ENCODE results near the gene RPUSD1. TPM values are rescaled to one million over a fixed set of nuclear protein-coding genes. Genes with fewer than 3 reads are reported as not detected.
A peak's percentile ranks its signal among the peaks of the same experiment; 100 is the strongest.
"Not testable (repeated sequence)": the region's sequence is repeated elsewhere in the genome, so short reads cannot be mapped to it uniquely, and the experiment has no call there.

The RPUSD1 gene
- total RNA-seq, 1 experiment from 2014 or later = 69.3 TPM

DNA sequence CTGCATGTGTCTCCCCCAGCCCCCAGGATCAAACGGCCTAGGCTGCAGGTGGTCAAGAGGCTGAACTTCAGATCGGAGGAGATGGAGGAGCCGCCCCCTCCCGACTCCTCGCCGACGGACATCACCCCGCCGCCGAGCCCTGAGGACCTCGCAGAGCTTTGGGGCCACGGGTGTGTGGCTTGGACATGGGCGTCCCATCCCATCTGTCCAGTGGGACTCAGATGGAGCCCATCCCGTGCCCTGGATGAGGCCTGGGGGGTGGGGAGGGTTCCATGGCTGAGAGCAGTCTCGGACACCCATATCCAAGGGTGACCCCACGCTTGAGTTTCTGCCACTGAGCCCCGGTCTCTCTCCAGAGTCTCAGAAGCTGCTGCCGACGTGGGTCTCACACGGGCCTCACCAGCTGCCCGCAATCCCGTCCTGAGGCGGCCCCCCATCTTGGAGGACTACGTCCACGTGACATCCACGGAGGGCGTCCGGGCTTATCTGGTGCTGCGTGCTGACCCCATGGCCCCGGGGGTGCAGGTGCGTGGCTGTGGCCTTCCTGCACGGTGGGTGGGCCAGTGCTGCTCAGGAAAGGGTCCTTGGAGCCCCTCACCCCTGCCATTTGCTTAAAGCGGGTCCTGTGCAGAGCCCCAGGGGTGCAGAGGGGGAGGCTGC, 1.1 kb upstream of the RPUSD1 start:
- DNase-seq (ENCODE audit: low spot score) = no peak
- in situ Hi-C loops (cut with HindIII; ENCODE audit: low sequenced_read_pairs) = no loop called here

DNA sequence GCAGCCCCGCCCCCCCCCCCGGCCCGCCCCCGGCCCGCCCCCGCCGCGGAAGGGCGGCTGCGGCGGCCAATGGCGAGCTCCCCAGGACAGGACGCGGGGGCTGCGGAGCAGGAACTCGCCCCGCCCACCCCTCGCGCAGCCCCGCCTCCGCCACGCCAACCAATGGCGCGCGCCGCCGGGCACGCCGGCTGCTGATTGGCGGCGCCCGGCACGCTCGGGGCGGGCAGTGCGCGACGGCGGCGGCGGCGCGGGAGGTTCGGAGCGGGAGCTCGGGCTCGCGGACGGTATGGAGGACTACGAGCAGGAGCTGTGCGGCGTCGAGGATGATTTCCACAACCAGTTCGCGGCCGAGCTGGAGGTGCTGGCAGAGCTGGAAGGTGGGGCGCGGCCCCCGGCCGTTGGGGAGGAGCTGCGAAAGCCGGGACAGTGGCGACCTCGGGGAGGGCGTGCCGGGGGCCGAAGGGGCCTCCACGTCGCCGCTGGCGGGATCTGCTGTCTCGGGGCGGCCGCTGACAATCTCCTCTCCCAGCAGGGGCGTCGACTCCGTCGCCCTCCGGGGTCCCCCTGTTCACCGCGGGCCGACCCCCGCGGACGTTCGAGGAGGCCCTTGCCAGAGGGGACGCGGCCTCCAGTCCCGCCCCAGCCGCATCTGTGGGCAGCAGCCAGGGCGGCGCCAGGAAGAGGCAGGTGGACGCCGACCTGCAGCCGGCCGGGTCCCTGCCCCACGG, 382 bp upstream of the RPUSD1 start, which contains the start of gene CHTF18:
CHTF18 (plus strand) TSS at position 222 of the 728 bp plus-strand sequence; CDS start at position 287, 65 bp downstream.
- DNase-seq (ENCODE audit: low spot score) = peak; percentile 89
- in situ Hi-C loops (cut with HindIII; ENCODE audit: low sequenced_read_pairs) = no loop called here

DNA sequence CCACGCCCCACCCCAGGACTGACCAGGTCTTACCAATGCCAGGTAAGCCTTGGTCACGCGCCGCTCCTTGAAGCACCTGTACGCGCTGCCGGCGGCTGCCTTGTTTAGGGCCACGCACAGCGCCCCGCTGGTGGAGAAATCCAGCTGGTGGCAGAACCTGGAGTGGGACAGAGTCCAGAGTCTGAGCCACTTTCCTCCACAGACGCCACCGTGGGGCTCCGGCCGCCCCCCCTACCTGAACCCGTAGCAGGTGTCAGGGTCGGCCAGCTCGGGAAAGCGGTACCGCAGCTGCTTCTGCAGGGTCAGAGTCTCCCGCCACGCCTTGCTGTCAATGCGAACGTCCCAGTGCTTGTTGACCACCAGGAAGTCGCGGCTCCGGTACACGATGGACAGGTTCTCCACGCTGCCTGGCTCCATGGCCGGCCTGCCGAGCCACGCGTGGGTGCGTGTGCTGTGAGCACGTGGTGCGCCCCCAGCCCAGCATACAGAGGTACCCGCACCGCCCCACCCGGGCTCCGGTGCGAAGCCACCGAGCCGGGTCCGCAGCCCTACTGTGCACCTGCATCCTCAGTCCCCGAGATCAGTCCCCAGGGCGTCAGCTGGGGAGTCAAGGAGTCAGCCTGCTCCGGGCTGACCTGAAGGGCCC, 737 bp downstream of the RPUSD1 start:
- no peak for DNase-seq (ENCODE audit: low spot score)
- in situ Hi-C loops (cut with HindIII; ENCODE audit: low sequenced_read_pairs) = no loop called here

DNA sequence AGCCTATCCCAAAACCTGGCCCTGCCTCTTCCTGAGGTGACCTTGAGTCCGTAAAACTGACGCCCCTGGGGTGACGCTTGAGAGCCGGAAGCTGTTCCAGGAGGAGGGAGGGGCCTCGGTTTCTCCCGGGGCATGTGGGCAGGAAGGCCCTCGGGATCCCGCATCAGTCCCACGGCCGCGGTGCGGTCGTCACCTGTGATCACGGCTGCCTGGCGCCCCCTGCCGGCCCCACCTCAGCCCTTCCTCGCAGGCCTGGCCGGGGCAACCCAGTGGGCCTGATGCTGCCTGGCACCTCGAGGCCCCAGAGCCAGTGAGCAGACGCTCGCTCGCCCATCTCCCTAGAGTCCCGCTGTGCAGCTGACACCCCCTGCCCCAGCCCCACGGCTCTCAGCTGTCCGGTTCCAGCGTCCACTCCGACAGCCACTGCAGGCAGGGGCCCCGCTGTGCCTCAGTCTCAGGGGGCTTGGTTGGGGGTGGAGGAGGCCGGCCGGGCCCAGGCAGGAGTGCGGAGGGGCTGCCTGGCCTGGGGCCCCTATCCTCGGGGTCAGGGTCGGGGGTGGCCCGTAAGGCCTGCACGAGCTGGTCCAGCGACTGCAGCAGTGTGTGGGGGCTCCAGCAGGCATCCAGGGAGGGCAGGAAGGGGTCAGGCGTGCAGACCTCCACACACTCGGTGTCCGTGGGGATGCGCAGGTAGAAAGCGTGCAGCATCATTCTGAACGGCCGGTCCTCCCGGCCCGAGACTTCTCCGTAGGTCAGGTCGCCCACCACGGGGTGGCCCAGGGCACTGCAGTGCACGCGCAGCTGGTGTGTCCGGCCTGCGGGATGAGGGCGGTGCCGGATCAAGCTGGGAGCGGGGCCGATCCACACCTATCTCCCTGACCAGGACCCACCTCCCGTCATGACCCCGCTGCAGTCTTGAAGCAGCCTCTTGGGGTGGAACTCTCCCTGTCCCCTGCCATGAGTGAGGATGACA, 2.3 kb downstream of the RPUSD1 start:
- in situ Hi-C loops (cut with HindIII; ENCODE audit: low sequenced_read_pairs) = no loop called here
- peak; percentile 44 for DNase-seq (ENCODE audit: low spot score)

DNA sequence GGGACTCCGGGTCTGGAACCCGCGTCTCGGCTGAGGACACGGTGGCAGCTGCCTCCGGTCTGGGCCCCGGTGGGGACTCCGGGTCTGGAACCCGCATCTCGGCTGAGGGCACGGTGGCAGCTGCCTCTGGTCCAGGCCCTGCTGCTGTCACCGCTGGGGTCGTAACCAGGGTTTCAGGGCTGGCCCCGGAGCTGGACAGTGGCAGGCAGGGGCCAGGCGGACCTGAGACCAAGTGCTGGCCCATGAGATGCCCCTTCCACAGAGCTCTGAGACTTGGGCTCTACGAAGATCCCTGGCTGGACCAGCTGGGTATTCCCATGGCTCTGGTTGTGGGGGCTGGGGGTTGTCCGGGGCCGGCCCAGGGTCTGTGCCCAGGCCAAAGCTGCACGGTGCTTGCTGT, 3.8 kb downstream of the RPUSD1 start:
- DNase-seq (ENCODE audit: low spot score) = no peak
- in situ Hi-C loops (cut with HindIII; ENCODE audit: low sequenced_read_pairs) = no loop called here

DNA sequence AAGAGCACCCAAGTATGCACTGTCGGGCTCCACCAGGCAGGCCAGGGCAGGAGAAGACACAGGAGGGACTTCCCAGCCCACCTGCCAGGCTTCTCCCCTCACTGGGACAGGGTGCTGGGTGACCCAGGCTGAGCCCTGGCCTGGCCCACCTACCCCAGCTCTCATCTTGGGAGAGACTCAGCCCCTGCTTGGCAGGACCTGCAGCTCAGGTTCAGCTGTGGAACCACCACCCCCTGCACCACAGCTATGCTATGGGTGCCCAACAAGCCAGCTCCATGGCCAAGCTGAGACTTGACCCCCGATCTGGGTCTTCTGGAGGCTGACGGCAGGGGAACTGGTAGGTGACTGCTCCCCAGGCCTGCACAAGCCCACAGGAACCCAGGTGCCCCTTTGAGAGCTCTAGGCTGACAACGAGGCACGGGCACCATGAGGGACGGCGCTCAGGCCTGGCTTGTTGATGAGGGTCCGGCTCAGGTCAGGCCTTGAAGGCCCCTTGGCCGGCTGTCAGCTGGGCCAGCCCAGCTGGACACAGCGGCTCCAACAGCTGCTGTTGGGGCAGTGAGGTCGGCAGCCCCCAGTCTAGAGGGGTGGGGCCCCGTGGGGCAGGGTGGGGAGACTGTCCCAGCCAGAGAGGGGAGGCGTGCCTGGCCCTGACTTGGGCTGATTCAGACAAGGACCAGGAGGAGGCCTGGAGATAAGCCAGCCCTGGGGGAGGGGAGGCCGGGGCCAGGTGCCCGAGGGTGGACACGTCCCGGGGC, 4.6 kb downstream of the RPUSD1 start:
- in situ Hi-C loops (cut with HindIII; ENCODE audit: low sequenced_read_pairs) = no loop called here
- no peak for DNase-seq (ENCODE audit: low spot score)

DNA sequence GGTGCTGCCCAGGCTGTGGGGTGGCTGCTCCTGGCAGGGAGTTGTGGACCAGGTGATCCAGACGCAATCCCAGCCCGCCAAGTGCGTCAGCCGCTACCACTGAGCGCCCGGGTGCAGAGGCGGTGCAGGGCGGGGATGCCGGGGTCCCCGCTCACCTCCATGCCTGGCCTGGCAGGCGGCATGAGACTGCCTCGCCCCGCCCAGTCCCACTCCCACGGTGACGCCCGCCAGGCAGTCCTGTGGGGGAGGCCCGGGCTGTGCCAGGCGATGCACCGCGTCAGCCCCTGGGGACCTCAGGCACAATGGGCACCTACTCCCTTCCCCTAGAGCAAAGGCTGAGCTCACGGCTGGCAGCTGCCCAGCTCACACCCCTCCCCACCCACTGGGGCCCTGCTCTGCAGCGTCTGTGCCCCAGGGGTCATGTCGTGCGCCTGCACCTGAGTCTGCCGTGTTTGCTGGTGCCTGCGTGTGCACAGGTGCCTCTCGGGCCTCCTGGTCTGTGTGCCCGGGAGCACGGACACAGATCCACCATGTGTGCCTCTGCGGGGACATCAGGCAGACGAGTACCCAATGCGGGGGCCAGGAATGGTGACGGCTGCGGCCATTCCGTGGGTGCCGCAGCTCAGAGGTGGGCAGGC, 5.3 kb downstream of the RPUSD1 start:
- in situ Hi-C loops (cut with HindIII; ENCODE audit: low sequenced_read_pairs) = no loop called here
- DNase-seq (ENCODE audit: low spot score) = no peak

DNA sequence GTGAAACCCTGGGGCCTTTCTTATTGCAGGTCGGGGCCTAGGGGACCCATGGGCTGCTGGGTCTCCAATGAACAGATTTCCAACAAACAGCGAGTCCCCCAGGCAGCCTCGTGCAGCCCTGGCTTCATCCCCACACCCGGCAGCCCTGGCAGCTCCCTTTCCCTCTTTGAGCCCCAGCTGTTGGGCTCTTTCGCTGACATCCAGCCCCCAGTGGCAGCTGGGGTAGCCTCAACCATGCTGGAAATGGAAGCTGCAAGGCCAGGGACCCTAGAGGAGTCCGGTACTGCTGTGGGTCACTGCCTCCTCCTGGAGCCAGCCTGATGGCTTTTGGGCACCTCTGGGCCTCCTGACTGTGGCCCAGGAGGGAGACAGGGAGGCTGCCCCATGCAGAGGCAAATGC, 5.9 kb downstream of the RPUSD1 start:
- no peak for DNase-seq (ENCODE audit: low spot score)
- in situ Hi-C loops (cut with HindIII; ENCODE audit: low sequenced_read_pairs) = no loop called here

DNA sequence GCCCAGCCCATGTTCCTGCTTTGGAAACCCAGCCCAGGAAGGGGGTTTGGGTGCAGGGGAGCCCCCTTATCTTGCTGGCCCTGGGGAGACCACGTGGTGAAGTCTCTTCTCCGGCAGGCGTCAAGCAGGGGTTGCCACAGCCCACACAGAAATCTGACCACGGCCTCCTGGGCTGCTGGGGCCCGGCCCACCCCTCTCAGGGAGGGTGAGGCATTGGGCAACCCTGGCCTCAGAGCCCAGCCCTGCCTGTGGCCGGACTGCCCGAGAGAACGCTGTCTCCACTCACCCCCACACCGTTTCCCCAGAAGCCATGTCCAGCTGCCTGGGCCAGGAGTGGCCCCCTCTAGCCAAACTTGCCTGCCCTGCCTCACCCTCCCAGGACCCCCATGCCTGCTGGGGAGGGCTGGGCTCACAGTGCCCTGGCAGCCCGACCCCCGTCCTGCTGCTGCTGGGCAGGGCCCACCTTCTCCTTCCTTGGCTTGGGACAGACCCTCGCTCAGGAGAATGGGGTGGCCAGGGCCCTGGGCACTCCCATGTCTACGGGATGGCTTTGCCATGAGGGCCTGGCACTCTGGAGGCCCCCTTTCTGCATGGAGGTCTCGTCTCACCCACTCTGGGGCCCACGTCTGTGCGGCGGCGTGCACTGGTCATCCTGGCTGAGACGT, 6.7 kb downstream of the RPUSD1 start:
- in situ Hi-C loops (cut with HindIII; ENCODE audit: low sequenced_read_pairs) = no loop called here
- DNase-seq (ENCODE audit: low spot score) = no peak

DNA sequence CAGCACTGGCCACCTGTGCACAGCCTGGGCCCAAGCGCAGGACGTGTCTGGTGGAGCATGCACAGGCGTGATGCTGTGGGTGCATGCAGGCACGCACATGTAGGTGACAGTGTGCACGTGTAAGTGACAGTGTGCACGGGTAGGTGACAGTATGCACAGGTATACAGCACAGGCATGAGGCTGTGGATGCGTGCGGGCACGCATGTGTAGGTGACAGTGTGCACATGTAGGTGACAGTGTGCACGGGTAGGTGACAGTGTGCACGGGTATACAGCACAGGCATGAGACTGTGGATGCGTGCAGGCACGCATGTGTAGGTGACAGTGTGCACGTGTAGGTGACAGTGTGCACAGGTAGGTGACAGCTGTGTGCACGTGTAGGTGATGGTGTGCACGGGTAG, 7.9 kb downstream of the RPUSD1 start:
- in situ Hi-C loops (cut with HindIII; ENCODE audit: low sequenced_read_pairs) = no loop called here
- DNase-seq (ENCODE audit: low spot score) = no peak

DNA sequence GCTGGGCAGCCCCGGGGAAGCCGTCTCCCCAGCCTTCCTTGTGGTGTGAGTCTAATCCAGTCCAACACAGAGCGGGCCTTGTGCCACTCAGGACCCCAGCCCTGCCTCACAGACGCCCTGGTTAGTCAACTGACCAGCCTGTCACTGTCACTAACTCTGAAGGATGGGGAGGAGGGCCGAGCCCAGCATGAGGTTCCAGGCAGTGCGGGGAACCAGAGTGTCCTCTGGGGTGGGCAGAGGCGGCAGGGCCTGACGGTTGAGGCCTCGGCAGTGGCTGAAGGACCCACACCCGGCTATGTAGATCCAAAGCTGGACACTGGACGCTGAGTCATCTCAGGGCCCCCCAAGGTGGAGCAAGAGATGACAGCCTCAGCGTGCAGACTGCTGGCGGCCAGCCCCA, 8.6 kb downstream of the RPUSD1 start:
- no peak for DNase-seq (ENCODE audit: low spot score)
- in situ Hi-C loops (cut with HindIII; ENCODE audit: low sequenced_read_pairs) = no loop called here

DNA sequence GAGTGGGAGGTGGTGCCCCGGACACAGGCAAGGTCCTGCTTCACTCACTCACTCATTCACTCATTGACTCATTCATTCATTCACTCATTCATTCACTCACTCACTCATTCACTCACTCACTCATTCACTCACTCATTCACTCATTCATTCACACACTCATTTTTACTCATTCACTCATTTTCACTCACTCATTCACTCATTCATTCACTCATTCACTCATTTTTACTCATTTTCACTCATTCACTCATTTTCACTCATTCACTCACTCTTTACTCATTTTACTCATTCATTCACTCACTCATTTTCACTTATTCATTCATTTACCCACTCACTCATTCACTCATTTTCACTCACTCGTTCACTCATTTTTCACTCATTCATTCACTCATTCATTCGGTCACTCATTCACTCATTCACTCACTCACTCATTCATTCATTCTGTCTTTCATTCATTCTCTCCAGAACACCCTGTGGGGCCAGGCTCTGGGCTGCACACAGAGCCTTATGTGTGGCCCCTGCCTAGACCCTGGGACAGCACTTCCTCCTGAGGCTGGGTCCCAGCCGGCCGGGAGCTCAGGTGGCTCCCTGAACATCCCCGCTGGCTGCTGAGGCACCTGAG, 9.2 kb downstream of the RPUSD1 start:
- in situ Hi-C loops (cut with HindIII; ENCODE audit: low sequenced_read_pairs) = no loop called here
- DNase-seq (ENCODE audit: low spot score) = no peak

DNA sequence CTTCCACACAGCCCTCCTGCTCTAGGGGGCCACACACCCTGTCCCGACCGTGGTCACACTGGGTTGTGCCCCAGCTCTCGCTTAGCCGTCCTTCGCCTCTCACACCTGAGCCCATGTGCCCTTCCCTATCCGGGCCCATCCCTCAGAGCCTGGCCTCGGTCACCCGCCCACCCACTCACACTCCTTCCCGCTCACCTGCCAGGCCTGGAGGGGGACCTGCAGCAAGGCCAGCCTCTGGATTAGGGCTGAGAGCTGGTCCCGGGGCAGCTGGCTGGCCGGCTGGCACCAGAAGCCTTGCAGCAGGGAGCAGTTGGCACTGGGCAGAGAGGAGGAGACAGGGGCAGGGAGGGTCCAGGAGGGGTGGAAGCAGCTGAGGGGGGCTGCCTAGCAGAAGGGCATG, 9.7 kb downstream of the RPUSD1 start:
- DNase-seq (ENCODE audit: low spot score) = no peak
- in situ Hi-C loops (cut with HindIII; ENCODE audit: low sequenced_read_pairs) = no loop called here

DNA sequence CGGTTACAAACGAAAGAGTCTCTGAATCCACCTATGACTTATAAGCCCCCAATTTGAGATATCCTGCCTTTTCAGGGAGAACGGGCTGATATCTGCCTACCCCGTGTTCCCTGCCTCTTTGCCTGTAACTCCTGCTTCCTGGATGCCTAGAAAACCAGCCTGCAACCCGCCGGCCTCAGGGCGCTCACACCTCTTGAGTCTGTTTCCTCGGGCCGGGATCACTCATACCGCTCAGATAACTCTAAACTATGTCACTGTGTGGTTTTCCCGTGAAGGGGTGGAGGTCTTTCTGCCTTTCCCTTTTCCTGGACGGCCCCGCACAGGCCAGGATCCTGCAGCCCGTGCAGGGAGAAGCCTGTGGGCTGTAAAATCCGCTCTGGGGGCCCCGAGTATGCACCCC, 10.4 kb downstream of the RPUSD1 start:
- in situ Hi-C loops (cut with HindIII; ENCODE audit: low sequenced_read_pairs) = no loop called here
- DNase-seq (ENCODE audit: low spot score) = no peak

DNA sequence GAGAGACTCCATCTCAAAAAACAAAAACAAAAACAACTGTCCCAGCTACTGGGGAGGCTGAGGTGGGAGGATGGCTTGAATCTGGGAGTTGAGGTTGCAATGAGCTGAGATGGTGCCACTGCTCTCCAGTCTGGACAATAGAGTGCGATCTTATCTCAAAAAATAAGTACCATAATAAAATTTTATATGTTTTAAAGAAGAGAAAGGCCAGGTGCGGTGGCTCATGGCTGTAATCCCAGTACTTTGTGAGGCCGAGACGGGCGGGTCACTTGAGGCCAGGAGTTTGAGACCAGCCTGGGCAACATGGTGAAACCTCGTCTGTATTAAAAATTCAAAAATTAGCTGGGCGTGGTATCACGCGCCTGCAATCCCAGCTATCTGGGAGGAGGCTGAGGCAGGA, 11.4 kb downstream of the RPUSD1 start:
- in situ Hi-C loops (cut with HindIII; ENCODE audit: low sequenced_read_pairs) = no loop called here
- DNase-seq (ENCODE audit: low spot score) = no peak

DNA sequence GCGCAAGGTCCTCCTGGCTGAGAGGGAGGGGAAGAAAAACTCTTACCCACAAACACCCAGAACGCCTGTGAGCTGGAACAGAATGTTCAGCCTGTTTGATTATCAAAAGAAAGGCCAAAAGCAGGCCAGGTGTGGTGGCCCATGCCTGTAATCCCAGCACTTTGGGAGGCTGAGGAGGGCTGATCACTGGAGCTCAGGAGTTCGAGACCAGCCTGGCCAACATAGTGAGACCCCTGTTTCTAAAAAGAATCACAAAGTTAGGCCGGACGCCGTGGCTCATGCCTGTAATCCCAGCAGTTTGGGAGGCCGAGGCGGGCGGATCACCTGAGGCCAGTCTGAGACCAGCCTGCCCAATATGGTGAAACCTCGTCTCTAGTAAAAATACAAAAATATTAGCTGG, 11.9 kb downstream of the RPUSD1 start:
- in situ Hi-C loops (cut with HindIII; ENCODE audit: low sequenced_read_pairs); DNase-seq (ENCODE audit: low spot score): not testable (repeated sequence)

DNA sequence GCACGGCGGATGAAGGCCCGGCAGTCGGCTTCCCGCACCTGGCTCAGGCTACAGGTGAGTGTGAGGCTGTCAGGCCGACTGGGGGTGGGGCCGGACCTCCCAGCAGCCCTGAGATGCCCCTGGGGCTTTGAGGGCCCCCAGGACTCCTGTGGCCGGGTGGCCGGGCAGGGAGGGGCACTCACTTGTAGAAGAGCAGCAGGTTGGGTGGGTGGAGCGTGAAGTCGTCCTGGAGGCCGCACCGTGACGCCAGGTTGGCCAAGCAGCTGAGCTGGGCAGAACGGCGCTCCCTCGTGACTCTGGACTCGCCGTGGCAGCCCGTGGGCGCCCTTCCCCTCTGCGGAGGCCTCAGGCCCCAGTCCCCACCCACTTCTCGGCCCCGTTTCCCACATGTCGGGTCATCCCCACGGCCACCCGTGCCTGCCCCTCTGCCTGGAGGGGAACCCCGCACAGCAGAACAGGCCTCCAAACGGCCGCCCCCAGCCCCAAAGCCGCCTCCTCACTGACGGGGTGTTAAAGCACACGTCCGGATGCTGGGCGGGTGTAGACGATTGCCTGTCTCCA, 12.9 kb downstream of the RPUSD1 start:
- no peak for DNase-seq (ENCODE audit: low spot score)
- in situ Hi-C loops (cut with HindIII; ENCODE audit: low sequenced_read_pairs) = no loop called here
